K562 (cell line): ENCODE measurements around the gene PTTG1IP. TPM values are rescaled to one million over a fixed set of nuclear protein-coding genes. Genes with fewer than 3 reads are reported as not detected.
A peak's percentile ranks its signal among the peaks of the same experiment; 100 is the strongest.

ENCODE experiments used
- ATAC-seq: fragments of 200-7000 bp; cut with Tn5 transposase; 3 replicates; pipeline ENCODE4 v1.9.1; 2020; ENCODE audit warnings: moderate library complexity
- BruUV-seq: library from RNA; stranded (reverse); fragments of 400-500 nt; replicated peaks from 2 replicates; lab custom pipeline; 2021; lab: Mats Ljungman, UMichigan
- CTCF ChIA-PET: fragments of 300-600 bp; formaldehyde crosslinking; extraction: SDS; loops from one replicate; lab custom pipeline; 2021; ENCODE audit warnings: low intra/inter-chr PET ratio; lab: Yijun Ruan, JAX
- POLR2A ChIA-PET: fragments of 300-600, 350-650 bp; sonication (Branson Sonifier 250); formaldehyde crosslinking; extraction: SDS; loops from one replicate; lab custom pipeline; 2021; ENCODE audit warnings: antibody characterized with exemption, inconsistent platforms; lab: Yijun Ruan, JAX
- DNase-seq, 4 experiments: peaks; one replicate each; pipeline versions ENCODE4 v3.0.0 to v3.0.0-alpha.2; 2011 to 2018; ENCODE audit warnings: low spot score in 3 of 4, mixed read lengths in 3 of 4; ENCODE audit errors: extremely low read depth in 1 of 4
- FAIRE-seq: peaks from 2 replicates; lab custom pipeline; 2011; peaks lifted over from hg19 to GRCh38; lab: Jason Lieb, UNC
- H2AFZ ChIP-seq: 2 replicates; pipeline ENCODE4 v1.6.0; 2011; ENCODE audit warnings: low read depth, low read length, control low read depth, inconsistent platforms
- H3K27ac ChIP-seq: fragments of 200-600 bp; 3 replicates; pipeline ENCODE4 v1.8.0; 2011; ENCODE audit warnings: low read depth, mild to moderate bottlenecking, control low read depth, inconsistent platforms, low read length, moderate library complexity, mixed read lengths; ENCODE audit errors: extremely low read depth
- H3K27me3 ChIP-seq, 2 experiments: fragments of 300-600 bp in 1 of 2; 2 replicates in 1 of 2; 3 replicates in 1 of 2; pipeline versions ENCODE4 v1.6.0 to v1.8.0; 2011; ENCODE audit warnings: inconsistent platforms in 2 of 2, low read length in 2 of 2, mild to moderate bottlenecking in 1 of 2, mixed read lengths in 1 of 2, moderate library complexity in 1 of 2; ENCODE audit not compliant: control insufficient read depth in 2 of 2, insufficient read depth in 2 of 2
- H3K36me3 ChIP-seq: fragments of 300-600 bp; 3 replicates; pipeline ENCODE4 v1.8.0; 2011; ENCODE audit warnings: mild to moderate bottlenecking, low read length, inconsistent platforms; ENCODE audit not compliant: control insufficient read depth, insufficient read depth
- H3K4me1 ChIP-seq, 2 experiments: fragments of 200-600 bp in 1 of 2; replicated peaks in 1 of 2; 2 replicates in 1 of 2; 3 replicates in 1 of 2; pipeline versions ENCODE4 v1.5.1 to v1.8.0; 2011; ENCODE audit warnings: inconsistent platforms in 2 of 2, low read length in 2 of 2, mild to moderate bottlenecking in 1 of 2, mixed read lengths in 1 of 2, moderate library complexity in 1 of 2; ENCODE audit not compliant: control insufficient read depth in 2 of 2, insufficient read depth in 2 of 2
- H3K4me2 ChIP-seq: 2 replicates; pipeline ENCODE4 v1.6.1; 2011; ENCODE audit warnings: low read length, control low read depth, inconsistent platforms, mixed read lengths; ENCODE audit not compliant: insufficient read depth
- H3K4me3 ChIP-seq: fragments of 200-600 bp; sonication (generic), shearing (Covaris generic); 2 replicates; pipeline ENCODE4 v1.5.1; 2016; ENCODE audit warnings: control low read depth, inconsistent platforms
- H3K79me2 ChIP-seq: fragments of 200-600 bp; 3 replicates; pipeline ENCODE4 v1.8.0; 2011; ENCODE audit warnings: low read length, inconsistent platforms; ENCODE audit not compliant: control insufficient read depth, insufficient read depth
- H3K9ac ChIP-seq, 2 experiments: 2 replicates each; pipeline versions ENCODE4 v1.6.0 to v1.6.1; 2011; ENCODE audit warnings: low read depth in 2 of 2, low read length in 2 of 2, control low read depth in 1 of 2, inconsistent platforms in 1 of 2, mild to moderate bottlenecking in 1 of 2, mixed read lengths in 1 of 2; ENCODE audit not compliant: insufficient read depth in 1 of 2
- H3K9me1 ChIP-seq: one replicate; pipeline ENCODE4 v1.6.0; 2011; ENCODE audit warnings: inconsistent platforms, mild to moderate bottlenecking, low read length, moderate library complexity; ENCODE audit not compliant: control insufficient read depth, insufficient read depth
- H3K9me3 ChIP-seq: replicated peaks from 2 replicates; pipeline ENCODE4 v1.5.1; 2011; ENCODE audit warnings: low read depth, low read length, inconsistent platforms; ENCODE audit not compliant: control insufficient read depth, insufficient read depth
- H4K20me1 ChIP-seq: replicated peaks from 2 replicates; pipeline ENCODE4 v1.6.1; 2011; ENCODE audit warnings: low read length, inconsistent platforms, mixed read lengths; ENCODE audit not compliant: control insufficient read depth, insufficient read depth
- BHLHE40 ChIP-seq: IDR thresholded peaks from 2 replicates; pipeline ENCODE4 v1.6.1; 2011; ENCODE audit warnings: low read length, improper control_type of control experiment
- CCNT2 ChIP-seq: IDR thresholded peaks from 2 replicates; pipeline ENCODE4 v1.6.1; 2011; ENCODE audit warnings: borderline replicate concordance, low read depth, mild to moderate bottlenecking, moderate library complexity, mixed read lengths, low read length; ENCODE audit not compliant: insufficient read length; ENCODE audit errors: extremely low read depth
- CHD1 ChIP-seq: fragments of 200-600 bp; sonication (generic); IDR thresholded peaks from one replicate; pipeline ENCODE4 v1.6.1; 2012; ENCODE audit warnings: mild to moderate bottlenecking, moderate library complexity, low read length, inconsistent platforms
- CSDE1 ChIP-seq, 2 experiments: fragments of 450-650 bp; IDR thresholded peaks; 2 replicates each; pipeline ENCODE4 v1.6.1; 2016; ENCODE audit warnings: mild to moderate bottlenecking in 1 of 2
- FOXA1 ChIP-seq: fragments of 450-650 bp; IDR thresholded peaks from 2 replicates; pipeline ENCODE4 v1.6.1; 2016; ENCODE audit warnings: mild to moderate bottlenecking, borderline replicate concordance
- HNRNPLL ChIP-seq: fragments of 200-400 bp; formaldehyde crosslinking; IDR thresholded peaks from 2 replicates; pipeline ENCODE4 v1.6.1; 2017; ENCODE audit warnings: low read length, low read depth, mild to moderate bottlenecking; ENCODE audit not compliant: poor library complexity, severe bottlenecking
- KLF1 ChIP-seq: fragments of 450-650 bp; IDR thresholded peaks from 2 replicates; pipeline ENCODE4 v1.6.1; 2016; ENCODE audit warnings: missing genetic modification characterization, missing compliant biosample characterization
- MIER1 ChIP-seq: fragments of 450-650 bp; IDR thresholded peaks from 2 replicates; pipeline ENCODE4 v1.6.1; 2016; ENCODE audit warnings: antibody characterized with exemption, mild to moderate bottlenecking, low read depth
- PHF8 ChIP-seq: fragments of 200-600 bp; sonication (generic); IDR thresholded peaks from 2 replicates; pipeline ENCODE4 v1.6.1; 2012; ENCODE audit warnings: mixed run types, mild to moderate bottlenecking, inconsistent platforms, low read length, moderate library complexity, borderline replicate concordance
- PURB ChIP-seq: sonication (generic); formaldehyde crosslinking; IDR thresholded peaks from 2 replicates; pipeline ENCODE4 v1.9.0; 2021; ENCODE audit warnings: low read depth, mild to moderate bottlenecking, missing genetic modification reagents
- RBM25 ChIP-seq: fragments of 200-400 bp; formaldehyde crosslinking; IDR thresholded peaks from 2 replicates; pipeline ENCODE4 v1.6.1; 2018; ENCODE audit warnings: low read length, low read depth, moderate library complexity; ENCODE audit not compliant: severe bottlenecking
- TRIM28 ChIP-seq: fragments of 450-650 bp; IDR thresholded peaks from 2 replicates; pipeline ENCODE4 v1.6.1; 2017
- XRCC3 ChIP-seq: fragments of 450-650 bp; IDR thresholded peaks from 2 replicates; pipeline ENCODE4 v1.6.1; 2017; ENCODE audit warnings: mild to moderate bottlenecking, moderate library complexity
- ZNF134 ChIP-seq: fragments of 250-450 bp; sonication (Bioruptor Pico); conservative IDR thresholded peaks from 2 replicates; pipeline ENCODE4 v1.4.0; 2020
- WGBS: fragments of 100-300 bp; shearing (Covaris generic); methylation state at CpG from one replicate; pipeline ENCODE4 v1.1.6; 2016; ENCODE audit warnings: low coverage, mixed read lengths; ENCODE audit not compliant: insufficient coverage; ENCODE audit errors: missing lambda C conversion rate; 5-methylcytosine and 5-hydroxymethylcytosine counted together
- in situ Hi-C: fragments of 300-500 bp; cut with MboI; formaldehyde crosslinking; loops from 4 replicates; pipeline ENCODE4 v1.15.0; 2018; ENCODE audit warnings: inconsistent platforms, mixed read lengths
- intact Hi-C: fragments of 100-400 bp; cut with micrococcal nuclease; formaldehyde crosslinking; loops from 2 replicates; pipeline ENCODE4 v1.14.2; 2022
- polyA plus RNA-seq, 8 experiments: library from polyadenylated mRNA; depleted of rRNA in 4 of 8; stranded (reverse) in 5 of 8; unstranded in 3 of 8; fragments of >200 nt; fragmentation: Nextera tagmentation in 2 of 8; fragmentation: Illumina TruSeq in 1 of 8; extraction: Ambion mirVana in 2 of 8; extraction: Trizol in 1 of 8; gene quantifications; 2 replicates each; pipeline versions ENCODE4 v1.2.1 to v1.2.3, GENCODE V29; 2011 to 2014; ENCODE audit warnings: inconsistent platforms in 1 of 8, missing spikeins in 1 of 8
- total RNA-seq, 7 experiments: library from RNA; depleted of rRNA in 6 of 7; stranded (reverse); fragments of >200 nt in 6 of 7; fragmentation: Illumina TruSeq in 2 of 7; extraction: Trizol in 2 of 7; gene quantifications; 2 replicates each; pipeline versions ENCODE4 v1.2.1 to v1.2.3, GENCODE V29; 2011 to 2021; ENCODE audit warnings: low replicate concordance in 1 of 7
- TF ChIP-seq, protein P1 (sequence below): fragments of 250-450 bp; sonication (Bioruptor Pico); IDR thresholded peaks from 2 replicates; pipeline ENCODE4 v1.4.0; 2020; ENCODE audit warnings: mild to moderate bottlenecking, moderate library complexity, borderline replicate concordance
- TF ChIP-seq, protein P2 (sequence below): IDR thresholded peaks from 3 replicates; pipeline ENCODE4 v1.6.1; 2011; ENCODE audit warnings: borderline replicate concordance, mild to moderate bottlenecking; ENCODE audit not compliant: insufficient read length, insufficient read depth

PTTG1IP gene
- total and polyA plus RNA-seq, 9 of the 15 experiments (the other 6 are each of a cell fraction or from before 2014, with no cell fraction given): 5.0 to 99.3 (median 82.4) TPM

DNA sequence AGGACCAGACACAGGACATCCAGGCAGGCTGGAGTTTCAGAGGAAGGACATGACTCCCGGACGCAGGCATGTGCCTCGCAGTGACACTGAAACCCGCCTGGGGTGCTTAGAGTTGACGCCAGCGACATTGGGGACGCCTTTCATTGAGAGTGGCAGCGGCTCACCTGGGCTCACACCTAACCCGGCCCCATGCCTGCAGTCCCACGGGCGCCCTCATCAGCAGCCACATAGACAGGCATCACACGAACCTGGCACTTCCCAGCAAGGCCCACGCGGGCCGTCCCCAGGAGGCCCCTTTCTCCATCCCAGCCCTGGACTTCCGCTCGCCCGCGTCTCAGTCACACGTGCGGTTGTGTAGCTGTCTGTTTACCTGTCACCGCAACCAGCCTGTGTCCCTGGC, 30.2 kb upstream of the PTTG1IP start:
- 25% methylated on average over 22 of the region's 22 CpGs for WGBS

More for the DNA sequence above, 30.2 kb upstream of the PTTG1IP start:
- TF ChIP-seq, protein P1, sequence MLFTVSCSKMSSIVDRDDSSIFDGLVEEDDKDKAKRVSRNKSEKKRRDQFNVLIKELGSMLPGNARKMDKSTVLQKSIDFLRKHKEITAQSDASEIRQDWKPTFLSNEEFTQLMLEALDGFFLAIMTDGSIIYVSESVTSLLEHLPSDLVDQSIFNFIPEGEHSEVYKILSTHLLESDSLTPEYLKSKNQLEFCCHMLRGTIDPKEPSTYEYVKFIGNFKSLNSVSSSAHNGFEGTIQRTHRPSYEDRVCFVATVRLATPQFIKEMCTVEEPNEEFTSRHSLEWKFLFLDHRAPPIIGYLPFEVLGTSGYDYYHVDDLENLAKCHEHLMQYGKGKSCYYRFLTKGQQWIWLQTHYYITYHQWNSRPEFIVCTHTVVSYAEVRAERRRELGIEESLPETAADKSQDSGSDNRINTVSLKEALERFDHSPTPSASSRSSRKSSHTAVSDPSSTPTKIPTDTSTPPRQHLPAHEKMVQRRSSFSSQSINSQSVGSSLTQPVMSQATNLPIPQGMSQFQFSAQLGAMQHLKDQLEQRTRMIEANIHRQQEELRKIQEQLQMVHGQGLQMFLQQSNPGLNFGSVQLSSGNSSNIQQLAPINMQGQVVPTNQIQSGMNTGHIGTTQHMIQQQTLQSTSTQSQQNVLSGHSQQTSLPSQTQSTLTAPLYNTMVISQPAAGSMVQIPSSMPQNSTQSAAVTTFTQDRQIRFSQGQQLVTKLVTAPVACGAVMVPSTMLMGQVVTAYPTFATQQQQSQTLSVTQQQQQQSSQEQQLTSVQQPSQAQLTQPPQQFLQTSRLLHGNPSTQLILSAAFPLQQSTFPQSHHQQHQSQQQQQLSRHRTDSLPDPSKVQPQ (CRISPR knock-in tag): no peak
- TF ChIP-seq MIER1 (no peak), BHLHE40 (no peak), CHD1 (no peak), RBM25 (no peak), CSDE1 (IDR thresholded peaks at IDR 0.05) (no peak), HNRNPLL (no peak), XRCC3 (no peak), ZNF134 (CRISPR knock-in tag) (no peak), TRIM28 (no peak), PURB (CRISPR knock-in tag) (no peak), FOXA1 (no peak), PHF8 (no peak), KLF1 (tag) (no peak), CCNT2 (no peak)
- TF ChIP-seq, protein P2, sequence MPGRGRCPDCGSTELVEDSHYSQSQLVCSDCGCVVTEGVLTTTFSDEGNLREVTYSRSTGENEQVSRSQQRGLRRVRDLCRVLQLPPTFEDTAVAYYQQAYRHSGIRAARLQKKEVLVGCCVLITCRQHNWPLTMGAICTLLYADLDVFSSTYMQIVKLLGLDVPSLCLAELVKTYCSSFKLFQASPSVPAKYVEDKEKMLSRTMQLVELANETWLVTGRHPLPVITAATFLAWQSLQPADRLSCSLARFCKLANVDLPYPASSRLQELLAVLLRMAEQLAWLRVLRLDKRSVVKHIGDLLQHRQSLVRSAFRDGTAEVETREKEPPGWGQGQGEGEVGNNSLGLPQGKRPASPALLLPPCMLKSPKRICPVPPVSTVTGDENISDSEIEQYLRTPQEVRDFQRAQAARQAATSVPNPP: no peak
- ATAC-seq (no peak), DNase-seq (no peak), FAIRE-seq (no peak)
- H3K9ac ChIP-seq: peak overlapping the region in 1 of 2 experiments; percentile 31; a peak in 1 of 4 replicates
- H3K79me2 ChIP-seq: no peaks in the 10 kb centered on the region
- H3K9me1 ChIP-seq: no peaks in the 10 kb centered on the region
- no peaks in the 10 kb centered on the region; the same call in 2 of the 3 replicates for H3K36me3 ChIP-seq
- no peak overlapping the region for H3K4me2 ChIP-seq
- intact Hi-C loops (no loop called here), in situ Hi-C loops (no loop called here)
- H3K4me1 ChIP-seq: peaks cover 9 to 78% of the 10 kb centered on the region in 2 experiments; a peak in 3 of 5 replicates
- peaks cover 48 to 81% of the 10 kb centered on the region in 2 experiments for H3K27me3 ChIP-seq
- H4K20me1 ChIP-seq: peaks cover 6% of the 10 kb centered on the region
- no peak overlapping the region for H2AFZ ChIP-seq
- no peak overlapping the region for H3K4me3 ChIP-seq
- ChIA-PET POLR2A (interaction anchor here (0.6 to 0.9 kb wide), 2 partner anchors 99 to 102 kb away, joined by 3 to 5 read pairs; partner anchors contain the start of gene UBE2G2), CTCF (no interaction called here)
- BruUV-seq: no TSS peak
- peaks cover 12% of the 10 kb centered on the region for H3K9me3 ChIP-seq
- no peak overlapping the region for H3K27ac ChIP-seq
